Kidney glomerular epithelial cell (primary cell): ENCODE measurements around the gene MMS19.
"Not testable (repeated sequence)": the region's sequence is repeated elsewhere in the genome, so short reads cannot be mapped to it uniquely, and the experiment has no call there.

ENCODE experiments used
- DNase-seq: peaks from one replicate; lab custom pipeline; 2025; lab: John Stamatoyannopoulos, UW

The MMS19 gene

DNA sequence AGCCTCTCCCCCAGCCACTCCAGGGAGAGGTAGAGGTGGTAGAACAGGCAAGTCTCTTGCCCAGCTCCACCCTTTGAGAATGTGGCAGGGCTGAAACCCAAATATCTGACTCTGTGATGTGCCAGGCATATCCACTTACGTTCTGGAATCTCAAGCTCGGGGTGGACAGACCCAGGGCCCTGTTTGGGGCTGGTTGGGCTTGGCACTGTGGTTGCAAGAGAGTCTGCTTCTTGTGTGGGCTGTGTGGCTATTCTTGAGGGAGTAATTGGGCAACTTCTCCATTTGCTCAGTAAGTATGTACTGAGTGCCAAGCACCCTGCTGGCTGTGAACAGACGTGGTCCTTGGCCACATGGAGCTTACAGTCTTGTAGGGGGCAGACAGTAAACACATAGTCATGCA lies 5.2 kb upstream of the MMS19 start:
- DNase-seq: no peak

DNA sequence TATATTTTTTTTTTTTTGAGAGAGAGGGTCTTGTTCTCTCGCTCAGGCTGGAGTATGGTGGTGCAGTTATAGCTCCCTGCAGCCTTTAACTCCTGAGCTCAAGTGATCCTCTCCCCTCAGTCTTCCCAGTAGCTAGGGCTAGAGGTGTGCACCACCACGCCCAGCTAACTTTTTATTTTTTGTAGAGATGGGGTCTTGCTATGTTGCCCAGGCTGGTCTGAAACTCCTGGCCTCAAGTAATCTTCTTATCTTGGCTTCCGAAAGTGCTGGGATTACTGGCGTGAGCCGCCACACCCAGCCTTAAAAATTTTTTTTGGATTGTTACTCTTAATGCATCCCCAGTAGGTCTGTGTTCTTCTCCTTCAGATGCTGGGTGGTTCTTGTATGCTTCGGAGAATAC lies 4.7 kb upstream of the MMS19 start:
- no peak for DNase-seq

DNA sequence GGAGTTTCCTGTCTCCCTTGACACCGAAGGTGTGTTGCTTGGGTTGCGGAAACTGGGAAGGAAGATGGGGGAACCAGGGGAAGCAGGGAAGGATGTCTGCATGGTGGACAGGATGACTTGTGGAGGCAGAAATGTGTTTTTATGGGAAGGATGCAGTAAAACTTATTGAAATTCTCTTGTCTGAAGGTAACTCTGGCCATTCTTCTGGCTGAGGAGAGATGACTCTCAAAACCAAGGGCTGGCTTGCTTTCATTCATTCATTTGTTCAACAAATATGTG lies 2.0 kb upstream of the MMS19 start:
- DNase-seq: no peak

DNA sequence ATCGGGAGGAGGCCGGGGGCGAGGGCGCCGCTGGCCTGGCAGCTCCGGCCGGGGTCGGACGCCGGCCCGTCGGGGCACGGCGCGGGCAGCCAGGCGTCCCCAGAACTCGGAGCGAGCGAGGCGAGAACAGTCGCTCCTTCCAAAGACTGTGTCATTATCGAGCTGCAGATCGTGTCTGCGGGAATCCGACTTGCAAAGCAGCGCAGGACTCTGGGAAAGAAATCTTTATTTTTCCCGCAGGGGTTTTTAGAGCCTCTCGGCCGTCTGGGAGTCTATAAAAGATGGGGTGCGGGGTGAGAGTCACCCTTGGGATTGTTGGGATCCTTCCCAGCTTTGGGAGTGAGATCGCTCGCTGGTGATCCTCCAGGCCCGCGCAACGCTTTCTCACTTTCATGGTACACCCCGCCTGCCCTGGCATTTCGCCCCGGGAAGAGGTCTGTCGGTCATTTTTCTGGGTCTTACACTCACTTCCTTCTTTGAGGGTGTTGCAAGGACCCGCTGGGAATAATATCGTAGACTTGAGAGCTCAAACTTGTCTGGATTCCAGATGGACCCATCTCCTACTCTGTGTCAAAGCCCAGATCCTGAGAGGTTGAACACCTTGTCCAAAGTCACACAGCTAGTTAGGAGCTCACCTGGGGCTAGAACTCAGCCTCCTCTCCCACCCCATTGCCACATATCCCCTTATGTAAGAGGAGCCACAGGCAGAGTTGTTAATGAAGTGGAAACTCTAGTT lies 1.5 kb upstream of the MMS19 start:
- no peak for DNase-seq

DNA sequence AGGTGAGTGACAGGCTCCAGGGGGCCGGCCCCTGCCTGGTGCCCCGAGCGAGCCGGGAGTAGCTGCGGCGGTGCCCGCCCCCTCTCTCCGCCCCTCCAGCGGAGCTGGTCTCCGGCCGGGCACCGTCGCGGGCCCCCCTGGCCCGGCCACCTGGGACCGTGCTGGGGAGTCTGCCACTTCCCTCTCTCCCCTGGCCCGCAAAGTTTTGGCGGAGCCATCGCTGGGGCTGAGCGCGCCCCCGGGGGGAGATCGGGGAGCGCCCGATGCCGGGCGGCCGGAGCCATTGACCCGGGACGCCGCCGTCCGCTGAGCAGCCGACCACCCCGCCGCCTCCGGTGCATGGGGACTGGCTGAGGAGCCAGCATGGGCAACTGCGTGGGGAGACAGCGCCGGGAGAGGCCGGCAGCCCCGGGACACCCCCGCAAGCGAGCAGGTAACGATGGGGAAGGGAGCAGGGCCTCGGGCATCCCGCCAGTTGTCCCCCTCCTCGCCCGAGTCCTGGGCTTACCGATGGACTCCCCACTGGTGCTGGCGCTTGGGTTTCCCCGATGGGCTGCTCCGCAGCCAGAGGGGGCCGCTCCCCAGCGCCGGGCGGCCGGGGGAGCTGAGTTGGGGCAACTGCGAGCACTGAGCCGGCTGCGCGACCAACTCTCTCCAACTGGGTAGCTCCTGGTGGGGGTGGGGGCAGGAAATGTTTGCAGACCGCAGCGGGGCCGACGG lies 779 bp upstream of the MMS19 start, which contains the start of gene UBTD1:
Gene UBTD1 (plus strand): TSS at position 84 of the 720 bp plus-strand sequence. CDS start 280 bp downstream, at position 364.
- DNase-seq: peak; percentile 23

DNA sequence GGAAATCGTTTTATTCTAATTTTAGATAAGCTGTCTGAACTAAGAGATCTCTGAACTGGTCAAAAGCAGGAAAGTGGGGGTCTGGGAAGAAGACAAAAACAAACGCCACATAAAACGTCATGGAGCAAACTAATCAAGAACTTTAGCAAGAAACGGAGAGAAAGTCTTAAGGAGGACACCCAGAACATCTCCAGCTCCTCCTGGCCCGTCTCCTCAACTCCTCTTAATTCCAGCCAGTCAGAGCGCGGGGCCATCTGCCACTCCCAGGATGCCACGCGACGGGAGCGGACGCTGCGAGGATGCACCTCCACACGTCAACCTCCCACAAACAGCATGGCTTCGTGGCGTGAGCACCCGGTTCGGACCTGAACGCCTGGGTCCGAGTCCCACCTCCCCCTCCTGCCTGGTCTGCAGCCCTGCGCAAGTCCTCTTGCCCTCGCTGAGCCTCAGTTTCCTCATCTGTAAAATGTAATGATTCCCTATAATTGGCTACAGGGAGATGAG lies 598 bp downstream of the MMS19 start:
- peak; percentile 63 for DNase-seq

DNA sequence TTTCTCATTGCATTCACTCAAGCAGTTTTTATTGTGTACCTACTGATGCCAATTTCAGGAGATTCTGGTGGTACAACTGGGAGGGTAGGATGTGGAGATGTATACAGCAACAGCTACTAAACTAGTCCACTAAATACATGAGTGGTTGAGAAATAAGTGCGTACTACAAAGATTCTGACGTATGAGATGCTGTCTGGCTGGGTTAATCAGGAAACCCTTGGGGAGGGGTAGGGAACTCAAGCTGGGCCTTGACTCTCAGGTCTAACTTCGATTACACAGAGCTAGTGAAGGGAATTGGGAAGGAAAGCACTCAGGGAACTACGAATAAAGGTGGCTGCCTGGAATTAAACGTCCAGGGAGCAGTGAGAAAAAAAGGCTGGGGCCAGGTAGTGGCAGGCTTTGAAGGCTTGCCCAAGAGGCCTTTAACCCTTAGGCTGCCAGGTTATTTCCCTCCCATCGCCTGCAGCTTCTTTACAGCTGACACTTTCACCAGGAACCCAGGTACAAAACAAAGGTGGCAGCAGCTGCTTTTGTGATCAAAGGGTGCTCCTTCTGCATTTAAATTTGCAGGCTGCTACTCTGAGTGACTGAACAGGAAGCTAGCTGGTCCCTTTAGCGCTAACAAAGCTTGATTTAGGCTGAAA lies 3.2 kb downstream of the MMS19 start:
- DNase-seq: no peak

DNA sequence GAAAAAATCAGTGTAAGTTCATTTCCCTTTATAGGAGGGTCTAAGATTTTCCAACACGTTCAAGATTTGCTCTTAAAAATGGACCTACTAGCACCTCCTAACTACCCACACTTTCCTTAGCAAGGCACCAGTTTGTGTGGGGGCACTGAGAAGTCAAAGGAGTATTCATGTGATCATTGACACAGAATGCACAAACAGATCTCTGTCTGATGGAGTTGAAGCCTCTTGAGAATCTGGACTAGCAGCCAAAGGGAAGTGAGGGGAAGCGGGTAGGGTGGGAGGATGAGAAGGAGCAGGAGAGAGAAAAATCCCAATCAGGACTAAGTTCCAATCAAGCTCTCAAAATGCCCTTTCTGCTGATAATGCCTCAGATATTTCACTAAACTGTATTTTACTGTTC lies 4.1 kb downstream of the MMS19 start:
- peak; percentile 13 for DNase-seq

DNA sequence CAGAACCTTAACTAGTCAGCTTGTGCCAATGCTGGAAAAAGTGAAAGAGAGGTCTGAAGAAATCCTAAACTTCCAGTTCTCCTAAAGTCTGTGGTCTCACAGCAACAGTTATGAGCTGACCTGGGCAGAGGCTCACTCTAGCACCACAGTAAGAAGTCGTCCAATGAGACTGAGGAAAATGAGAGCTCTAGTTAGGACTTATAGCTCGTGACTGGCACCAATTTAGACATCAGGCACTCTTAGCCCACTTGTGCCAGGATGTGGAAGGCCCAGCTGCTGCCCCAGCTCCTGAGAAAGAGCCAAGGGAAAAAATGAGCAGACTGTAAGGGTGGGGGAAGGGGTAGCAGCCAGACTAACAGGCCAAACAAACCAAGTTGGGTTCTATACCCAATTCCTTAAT lies 7.6 kb downstream of the MMS19 start:
- DNase-seq: no peak

DNA sequence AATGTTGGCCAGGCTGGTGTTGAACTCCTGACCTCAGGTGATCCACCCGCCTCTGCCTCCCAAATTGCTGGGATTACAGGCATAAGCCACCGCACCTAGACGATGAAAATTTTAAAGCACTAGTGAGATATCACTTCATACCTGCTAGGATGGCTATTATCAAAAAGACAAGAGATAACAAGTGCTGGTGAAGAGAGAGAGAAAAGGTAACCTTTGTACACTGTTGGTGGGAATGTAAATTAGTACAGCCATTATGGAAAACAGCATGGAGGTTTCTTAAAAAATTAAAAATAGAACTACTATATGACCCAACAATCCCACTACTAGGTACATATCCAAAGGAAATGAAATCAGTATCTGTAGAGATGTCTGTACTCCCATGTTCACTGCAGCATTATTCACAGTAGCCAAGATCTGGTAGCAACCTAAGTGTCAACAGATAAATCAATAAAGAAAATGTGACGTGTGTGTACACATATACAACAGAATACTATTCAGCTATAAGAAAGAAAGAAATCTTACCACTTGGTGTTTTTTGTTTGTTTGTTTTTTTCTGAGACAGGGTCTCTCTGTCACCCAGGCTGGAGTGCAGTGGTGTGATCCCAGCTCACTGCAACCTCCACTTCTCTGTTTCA lies 12.5 kb downstream of the MMS19 start:
- no peak for DNase-seq

DNA sequence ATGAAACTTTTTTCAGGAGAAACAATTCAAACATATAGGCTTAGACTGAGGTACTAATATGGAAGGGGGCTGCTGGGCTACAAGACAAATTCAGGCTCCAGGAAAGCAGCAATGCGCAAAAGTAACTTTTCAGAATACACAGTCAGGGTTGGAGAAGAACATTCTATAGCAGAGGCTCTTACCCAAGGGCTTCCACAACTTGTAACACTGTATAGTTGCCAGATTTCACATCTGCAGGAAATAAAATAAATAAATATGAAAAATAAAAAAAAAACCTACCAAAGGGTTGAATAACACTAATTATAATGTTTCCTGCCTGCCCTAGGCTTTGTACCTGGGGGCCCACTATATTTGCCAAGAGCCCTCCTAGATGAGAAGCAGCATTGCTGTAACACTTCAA lies 14.3 kb downstream of the MMS19 start:
- no peak for DNase-seq

DNA sequence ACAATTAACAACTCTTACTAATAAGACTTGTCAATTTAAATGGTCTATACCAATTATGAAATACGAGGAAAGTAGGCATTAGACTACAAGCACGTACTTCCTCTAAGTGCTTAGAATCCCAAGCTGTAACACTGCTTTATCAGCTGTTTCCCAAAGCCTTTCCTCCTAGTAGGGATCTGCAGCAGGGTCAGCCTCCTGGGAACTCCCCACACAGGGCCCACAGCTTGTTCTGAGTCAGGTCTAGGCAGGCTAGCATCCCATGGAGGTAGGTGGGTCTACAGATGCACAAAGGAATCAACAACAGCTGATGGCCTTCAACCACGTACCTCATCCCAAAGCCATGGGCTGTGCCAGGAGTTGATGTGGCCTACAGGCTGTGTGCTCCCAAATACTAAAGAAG lies 14.7 kb downstream of the MMS19 start:
- no peak for DNase-seq

DNA sequence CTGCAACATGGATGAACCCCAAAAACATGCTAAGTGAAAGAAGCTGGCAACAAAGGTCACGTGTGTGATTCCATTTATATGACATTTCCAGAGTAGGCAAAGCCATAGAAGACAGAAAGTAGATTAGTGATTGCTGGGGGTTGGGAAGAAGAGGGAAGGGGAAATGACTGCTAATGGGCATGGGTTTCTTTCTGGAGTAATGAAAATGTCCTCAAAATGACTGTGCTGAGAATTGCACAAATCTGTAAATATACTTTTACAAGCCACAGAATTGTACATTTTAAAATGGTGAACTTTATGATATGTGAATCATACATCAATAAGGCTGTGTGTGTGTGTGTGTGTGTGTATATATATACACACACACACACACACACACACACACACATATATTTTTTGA lies 15.8 kb downstream of the MMS19 start:
- no peak for DNase-seq

DNA sequence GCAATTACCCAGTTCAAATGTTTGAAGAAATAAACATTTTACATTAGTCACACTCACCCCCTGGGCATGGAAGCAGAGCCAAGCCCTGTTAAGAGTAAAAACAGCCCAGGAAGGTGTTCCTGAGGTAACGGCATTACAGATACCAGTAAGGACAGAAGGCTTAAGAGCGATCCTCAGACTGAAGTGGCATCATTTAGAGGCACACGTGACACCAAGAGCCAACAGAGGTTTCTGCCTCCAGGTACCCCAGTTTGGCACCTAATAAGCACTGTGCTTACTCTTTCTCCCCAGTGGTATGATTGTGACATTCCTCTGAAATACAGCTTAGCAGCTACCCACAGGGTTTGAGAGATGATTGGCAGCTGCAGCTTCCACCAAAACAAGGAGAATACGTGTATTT lies 17.2 kb downstream of the MMS19 start:
- DNase-seq: no peak

DNA sequence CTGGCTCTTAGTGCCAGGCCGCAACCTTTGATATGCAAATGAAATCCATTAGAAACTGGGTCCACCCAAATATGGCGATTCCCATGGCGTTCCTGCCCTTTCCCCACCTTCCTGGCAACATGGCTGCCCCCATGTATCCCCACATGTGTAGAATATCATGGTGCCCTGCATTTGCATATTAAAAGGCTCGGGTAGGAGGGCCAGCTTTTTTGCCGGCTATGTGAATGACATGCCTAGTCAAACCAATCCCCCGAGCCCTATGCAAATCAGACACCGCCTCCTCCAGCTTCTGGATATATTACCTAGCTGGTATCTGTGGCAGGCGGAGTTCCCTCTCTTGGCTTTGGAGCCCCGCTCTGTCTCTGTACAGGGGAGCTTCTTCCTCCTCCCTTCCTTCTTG lies 18.3 kb downstream of the MMS19 start:
- no peak for DNase-seq

DNA sequence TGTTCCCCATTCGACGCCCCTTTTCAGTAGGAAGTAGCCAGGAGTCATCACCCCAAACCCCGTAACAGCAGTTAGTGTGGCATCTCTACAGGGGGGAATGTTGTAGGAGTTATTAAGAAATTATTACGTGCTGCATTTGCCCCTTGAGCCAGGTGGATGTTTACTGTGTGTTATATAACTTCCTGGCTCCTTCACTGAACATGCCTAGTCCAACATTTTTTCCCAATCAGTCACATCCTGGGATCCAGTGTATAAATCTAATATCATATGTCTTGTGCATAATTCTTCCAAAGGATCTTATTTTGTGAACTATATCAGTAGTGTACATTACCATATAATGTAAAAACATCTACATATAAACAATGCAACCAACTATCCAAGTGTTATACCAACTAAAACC lies 18.8 kb downstream of the MMS19 start:
- not testable (repeated sequence) for DNase-seq

DNA sequence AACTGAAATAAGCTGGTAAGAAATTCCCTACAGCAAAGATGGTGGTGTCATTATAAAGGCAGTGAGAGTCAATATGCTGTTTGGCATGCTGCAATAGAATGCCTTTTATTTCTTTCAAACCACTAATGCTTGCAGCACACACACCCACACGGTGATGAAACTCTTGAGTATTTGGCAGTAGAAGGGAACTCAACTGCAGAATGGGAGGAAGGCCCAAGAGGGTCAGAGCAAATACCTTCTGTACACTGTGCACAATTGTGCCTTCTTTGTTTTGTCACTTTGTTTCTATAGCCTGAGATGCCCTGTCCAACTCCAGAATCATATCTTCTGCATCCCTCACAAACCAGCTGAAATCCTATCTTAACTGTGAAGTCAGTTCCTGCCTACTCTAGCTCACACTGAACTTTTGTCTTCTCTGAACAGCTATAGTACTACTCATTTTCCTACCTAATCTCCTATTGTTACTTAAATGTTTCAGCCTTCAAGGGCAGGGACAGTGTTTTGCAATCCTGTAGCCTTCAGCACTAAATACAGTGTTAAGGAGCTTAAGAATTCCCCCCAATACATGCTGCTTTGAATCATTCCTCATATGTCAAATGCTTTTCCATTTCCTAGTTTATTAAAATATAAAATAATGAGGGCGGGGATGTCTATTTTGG lies 22.2 kb downstream of the MMS19 start:
- DNase-seq: no peak

DNA sequence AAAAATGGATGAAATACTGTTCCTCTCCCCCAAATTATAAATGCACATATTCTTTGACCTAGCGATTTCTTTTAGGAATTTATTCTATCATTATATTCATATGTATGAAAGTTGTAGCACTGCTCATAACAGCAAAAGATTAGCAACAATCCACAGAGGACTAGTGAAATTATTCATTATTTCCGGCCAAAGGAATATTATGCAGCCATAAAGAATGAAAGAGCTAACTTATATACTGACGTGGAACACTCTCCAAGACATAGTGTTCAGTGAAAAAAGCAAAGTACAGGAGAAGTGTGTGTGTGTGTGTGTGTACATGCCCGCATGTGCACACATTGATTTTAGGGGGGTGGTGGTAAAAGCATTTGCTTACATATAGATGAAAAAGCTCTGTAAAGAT lies 23.3 kb downstream of the MMS19 start:
- DNase-seq: no peak

DNA sequence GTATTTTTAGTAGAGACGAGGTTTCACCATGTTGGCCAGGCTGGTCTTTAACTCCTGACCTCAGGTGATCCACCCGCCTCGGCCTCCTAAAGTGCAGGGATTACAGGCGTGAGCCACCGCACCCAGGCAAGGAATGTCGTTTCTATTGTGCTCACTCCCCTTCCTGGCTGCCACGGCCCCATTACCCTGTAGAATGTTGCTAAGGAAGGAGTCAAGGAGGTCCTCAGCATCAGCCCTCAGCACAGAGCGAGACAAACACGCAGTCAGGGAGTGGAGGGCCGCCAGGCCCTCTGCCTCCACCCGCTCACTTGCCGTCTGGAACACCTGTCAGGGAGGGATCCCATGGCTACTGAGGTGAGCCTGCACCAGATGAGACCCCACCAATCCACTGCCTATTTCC lies 29.4 kb downstream of the MMS19 start:
- not testable (repeated sequence) for DNase-seq

DNA sequence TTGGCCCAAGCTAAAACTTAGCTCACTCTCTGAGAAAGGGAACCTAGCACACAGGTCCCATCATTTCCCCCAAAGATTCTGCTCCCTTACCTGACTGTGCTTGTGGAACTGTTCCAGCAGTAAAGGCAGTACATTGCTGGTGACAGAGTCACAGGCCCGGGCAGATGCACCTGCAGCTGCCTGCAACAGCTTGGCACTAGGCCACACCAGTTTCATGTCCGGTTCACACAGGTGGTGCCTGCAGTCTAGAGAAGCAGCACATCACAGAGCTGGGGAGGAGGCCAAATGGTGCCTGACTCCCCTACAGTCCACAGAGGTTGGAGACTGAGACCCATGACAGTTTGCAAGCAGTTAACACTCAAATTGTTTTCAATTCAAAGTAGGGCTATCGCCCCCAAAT lies 30.1 kb downstream of the MMS19 start:
- DNase-seq: no peak

DNA sequence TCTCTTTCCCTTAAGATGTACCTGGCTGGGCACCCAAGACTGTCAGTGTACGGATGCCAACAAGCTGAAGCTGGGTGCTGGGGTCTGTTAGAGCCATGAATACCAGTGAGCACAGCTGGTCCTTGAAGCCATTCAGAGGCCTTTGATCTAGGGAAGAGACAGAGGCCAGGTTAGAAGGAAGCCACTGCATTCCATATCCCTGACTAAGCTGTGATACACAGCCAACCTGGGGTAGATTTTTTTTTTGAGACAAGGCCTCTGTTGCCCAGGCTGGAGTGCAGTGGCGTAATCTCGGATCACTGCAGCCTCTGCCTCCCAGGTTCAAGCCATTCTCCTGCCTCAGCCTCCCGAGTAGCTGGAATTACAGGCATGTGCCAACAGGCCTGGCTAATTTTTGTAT lies 31.5 kb downstream of the MMS19 start:
- DNase-seq: peak; percentile 30

DNA sequence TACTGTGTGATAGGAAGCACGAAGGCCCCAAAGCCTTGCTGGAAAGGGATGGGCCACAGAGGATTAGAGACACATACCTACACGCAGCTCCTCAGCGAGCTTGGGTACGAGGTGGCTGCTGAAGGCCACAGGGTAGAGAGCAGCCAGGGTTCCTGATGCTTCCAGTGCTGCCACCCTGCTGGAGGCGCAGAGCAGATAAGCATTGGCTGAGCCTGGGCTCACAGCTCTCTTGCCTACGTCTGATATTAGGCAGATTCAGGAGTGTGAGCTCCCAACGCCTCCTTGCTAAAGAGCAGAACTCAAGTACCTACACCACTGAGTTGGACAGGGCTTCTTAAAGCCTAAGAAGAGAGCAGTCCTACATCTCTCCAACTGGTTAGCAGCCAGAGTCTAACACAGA lies 32.2 kb downstream of the MMS19 start:
- no peak for DNase-seq
